HepG2 (cell line): ENCODE measurements around the gene HIVEP2. TPM values are rescaled to one million over a fixed set of nuclear protein-coding genes. Genes with fewer than 3 reads are reported as not detected.

Source experiments
- ATAC-seq: fragments of 200-7000 bp; cut with Tn5 transposase; 3 replicates; pipeline ENCODE4 v1.9.1; 2020; ENCODE audit warnings: mild to moderate bottlenecking, moderate library complexity
- BruUV-seq: library from RNA; stranded (reverse); fragments of 400-500 nt; replicated peaks from 2 replicates; lab custom pipeline; 2021; lab: Mats Ljungman, UMichigan
- CTCF ChIA-PET: fragments of 300-600 bp; formaldehyde crosslinking; extraction: SDS; loops from one replicate; lab custom pipeline; 2021; ENCODE audit warnings: low total read pairs, inconsistent platforms, low intra/inter-chr PET ratio; lab: Yijun Ruan, JAX
- POLR2A ChIA-PET: fragments of 350-600 bp; sonication (Branson Sonifier 250); formaldehyde crosslinking; loops from one replicate; lab custom pipeline; 2020; ENCODE audit warnings: antibody characterized with exemption, inconsistent platforms; lab: Yijun Ruan, JAX
- DNase-seq: peaks from one replicate; pipeline ENCODE4 v3.0.0-alpha.2; 2015; ENCODE audit warnings: low spot score
- FAIRE-seq: peaks from 3 replicates; lab custom pipeline; 2011; peaks lifted over from hg19 to GRCh38; lab: Jason Lieb, UNC
- H2AFZ ChIP-seq: one replicate; pipeline ENCODE4 v1.6.1; 2011; ENCODE audit warnings: low read length, inconsistent platforms
- H3K27ac ChIP-seq: fragments of 300-600 bp; 3 replicates; pipeline ENCODE4 v1.8.0; 2011; ENCODE audit warnings: mixed run types, mild to moderate bottlenecking, mixed read lengths, low read length, inconsistent platforms; ENCODE audit not compliant: insufficient read depth; ENCODE audit errors: extremely low read length
- H3K27me3 ChIP-seq, 2 experiments: fragments of 200-600 bp in 1 of 2; 2 replicates in 1 of 2; 3 replicates in 1 of 2; pipeline versions ENCODE4 v1.6.0 to v1.8.0; 2011; ENCODE audit warnings: low read length in 2 of 2, mild to moderate bottlenecking in 2 of 2, moderate library complexity in 2 of 2, inconsistent platforms in 1 of 2; ENCODE audit not compliant: insufficient read depth in 2 of 2, control insufficient read depth in 1 of 2
- H3K36me3 ChIP-seq, 2 experiments: fragments of 200-600 bp in 1 of 2; replicated peaks in 1 of 2; 2 replicates in 1 of 2; 3 replicates in 1 of 2; pipeline versions ENCODE4 v1.5.1 to v1.8.0; 2011; ENCODE audit warnings: low read length in 2 of 2, inconsistent platforms in 1 of 2; ENCODE audit not compliant: insufficient read depth in 2 of 2, control insufficient read depth in 1 of 2
- H3K4me1 ChIP-seq: 2 replicates; pipeline ENCODE4 v1.5.1; 2012; ENCODE audit warnings: low read length, inconsistent platforms; ENCODE audit not compliant: insufficient read depth
- H3K4me2 ChIP-seq: 2 replicates; pipeline ENCODE4 v1.6.0; 2011; ENCODE audit warnings: low read depth, low read length, inconsistent platforms
- H3K4me3 ChIP-seq, 3 experiments: fragments of 200-600 bp in 1 of 3; sonication (generic), shearing (Covaris generic) in 1 of 3; replicated peaks in 1 of 3; 2 replicates each; pipeline ENCODE4 v1.5.1; 2011 to 2016; ENCODE audit warnings: low read length in 3 of 3, inconsistent platforms in 2 of 3, low read depth in 2 of 3, mild to moderate bottlenecking in 2 of 3, control low read depth in 1 of 3, mixed read lengths in 1 of 3; ENCODE audit not compliant: insufficient read depth in 1 of 3
- H3K79me2 ChIP-seq: one replicate; pipeline ENCODE4 v1.6.1; 2011; ENCODE audit warnings: low read length, inconsistent platforms; ENCODE audit not compliant: insufficient read depth
- H3K9ac ChIP-seq: 2 replicates; pipeline ENCODE4 v1.6.0; 2011; ENCODE audit warnings: mild to moderate bottlenecking, low read depth, low read length, inconsistent platforms; ENCODE audit not compliant: insufficient read depth
- H3K9me3 ChIP-seq: 2 replicates; pipeline ENCODE4 v1.5.1; 2012; ENCODE audit warnings: mild to moderate bottlenecking, low read length
- H4K20me1 ChIP-seq: 2 replicates; pipeline ENCODE4 v1.6.0; 2011; ENCODE audit warnings: inconsistent platforms, mild to moderate bottlenecking, low read length, moderate library complexity; ENCODE audit not compliant: insufficient read depth
- ATAD3A ChIP-seq: sonication (generic); formaldehyde crosslinking; IDR thresholded peaks from 2 replicates; pipeline ENCODE4 v1.4.0; 2020; ENCODE audit warnings: missing genetic modification reagents
- FOSL1 ChIP-seq: sonication (generic); formaldehyde crosslinking; IDR thresholded peaks from 2 replicates; pipeline ENCODE4 v1.9.0; 2021; ENCODE audit warnings: missing genetic modification reagents, borderline replicate concordance
- FOXK2 ChIP-seq: fragments of 450-650 bp; IDR thresholded peaks from 2 replicates; pipeline ENCODE4 v1.6.1; 2016
- GFI1 ChIP-seq: sonication (generic); formaldehyde crosslinking; IDR thresholded peaks from 2 replicates; pipeline ENCODE4 v1.5.0; 2020; ENCODE audit warnings: missing genetic modification reagents, mild to moderate bottlenecking, borderline replicate concordance
- GLMP ChIP-seq: sonication (generic); formaldehyde crosslinking; IDR thresholded peaks from 2 replicates; pipeline ENCODE4 v1.9.0; 2021; ENCODE audit warnings: missing genetic modification reagents, mild to moderate bottlenecking, borderline replicate concordance
- HBP1 ChIP-seq: IDR thresholded peaks from 2 replicates; pipeline ENCODE4 v1.6.1; 2016; ENCODE audit warnings: low read depth, control low read depth
- HDAC1 ChIP-seq: sonication (generic); formaldehyde crosslinking; IDR thresholded peaks from 2 replicates; pipeline ENCODE4 v1.5.1; 2020; ENCODE audit warnings: mild to moderate bottlenecking, missing genetic modification reagents
- NFKB2 ChIP-seq: sonication (generic); formaldehyde crosslinking; IDR thresholded peaks from 2 replicates; pipeline ENCODE4 v1.4.0; 2020; ENCODE audit warnings: missing genetic modification reagents, borderline replicate concordance
- TBL1XR1 ChIP-seq: fragments of 150-350 bp; IDR thresholded peaks from 2 replicates; pipeline ENCODE4 v1.6.1; 2014; ENCODE audit warnings: borderline replicate concordance, low read length; ENCODE audit not compliant: partially characterized antibody
- ZBTB8A ChIP-seq: sonication (generic); formaldehyde crosslinking; IDR thresholded peaks from 2 replicates; pipeline ENCODE4 v1.4.0; 2020; ENCODE audit warnings: mild to moderate bottlenecking, low read depth, missing genetic modification reagents, borderline replicate concordance
- ZKSCAN5 ChIP-seq: sonication (generic); formaldehyde crosslinking; IDR thresholded peaks from 2 replicates; pipeline ENCODE4 v1.5.1; 2020; ENCODE audit warnings: mild to moderate bottlenecking, missing genetic modification reagents
- ZNF18 ChIP-seq: sonication (generic); formaldehyde crosslinking; IDR thresholded peaks from 2 replicates; pipeline ENCODE4 v1.8.0; 2022; ENCODE audit warnings: mild to moderate bottlenecking, missing genetic modification reagents; ENCODE audit not compliant: insufficient replicate concordance
- ZNF24 ChIP-seq: fragments of 450-650 bp; IDR thresholded peaks from 2 replicates; pipeline ENCODE4 v1.6.1; 2017; ENCODE audit warnings: antibody characterized with exemption, mild to moderate bottlenecking
- ZNF34 ChIP-seq: sonication (generic); formaldehyde crosslinking; IDR thresholded peaks from 2 replicates; pipeline ENCODE4 v1.4.0; 2020; ENCODE audit warnings: mild to moderate bottlenecking, missing genetic modification reagents, borderline replicate concordance
- ZNF558 ChIP-seq: sonication (generic); formaldehyde crosslinking; IDR thresholded peaks from 2 replicates; pipeline ENCODE4 v1.9.0; 2022; ENCODE audit warnings: mild to moderate bottlenecking, missing genetic modification reagents, borderline replicate concordance
- ZNF580 ChIP-seq: IDR thresholded peaks from 2 replicates; pipeline ENCODE4 v1.6.1; 2016; ENCODE audit warnings: low read depth, borderline replicate concordance
- ZNF713 ChIP-seq: sonication (generic); formaldehyde crosslinking; IDR thresholded peaks from 2 replicates; pipeline ENCODE4 v1.4.0; 2020; ENCODE audit warnings: mild to moderate bottlenecking, missing genetic modification reagents
- in situ Hi-C: cut with HindIII; loops from 2 replicates; pipeline ENCODE4 v1.10.0; 2017; ENCODE audit warnings: low pct_unique_long_range_greater_than_20kb; ENCODE audit not compliant: extremely low pct_ligation_motif_present
- intact Hi-C: fragments of 100-400 bp; cut with micrococcal nuclease; formaldehyde crosslinking; loops from one replicate; pipeline ENCODE4 v1.10.0; 2022; ENCODE audit not compliant: unreplicated experiment
- polyA plus RNA-seq, 8 experiments: library from polyadenylated mRNA; depleted of rRNA in 3 of 8; stranded (reverse) in 7 of 8; unstranded in 1 of 8; fragments of >200 nt; fragmentation: Illumina TruSeq in 4 of 8; extraction: Trizol in 4 of 8; gene quantifications; 2 replicates each; pipeline versions ENCODE4 v1.2.1 to v1.2.3, GENCODE V29; 2011 to 2016; ENCODE audit warnings: low read depth in 4 of 8, missing spikeins in 1 of 8, mixed read lengths in 1 of 8; ENCODE audit not compliant: insufficient read depth in 1 of 8
- total RNA-seq, 5 experiments: library from RNA; depleted of rRNA; stranded (reverse); fragments of >200 nt; fragmentation: Illumina TruSeq; extraction: Trizol; gene quantifications; 2 replicates each; pipeline ENCODE4 v1.2.3, GENCODE V29; 2016; ENCODE audit warnings: low read depth in 1 of 5

HIVEP2 gene
- total and polyA plus RNA-seq, 2 of the 13 experiments (the other 11 are each of a cell fraction or from before 2014, with no cell fraction given) = 3.4 to 12.9 TPM

- no TSS peak for BruUV-seq
- H2AFZ ChIP-seq = no peak overlapping the region
- TF ChIP-seq TBL1XR1 (no peak), GLMP (CRISPR knock-in tag) (no peak), ZNF580 (CRISPR knock-in tag) (no peak), ZBTB8A (CRISPR knock-in tag) (no peak), ZNF713 (CRISPR knock-in tag) (no peak), FOSL1 (CRISPR knock-in tag) (no peak), ZNF18 (CRISPR knock-in tag) (no peak), ZKSCAN5 (CRISPR knock-in tag) (no peak), HDAC1 (no peak), HBP1 (CRISPR knock-in tag) (no peak), GFI1 (CRISPR knock-in tag) (no peak), ZNF34 (CRISPR knock-in tag) (no peak), ZNF24 (no peak), ZNF558 (CRISPR knock-in tag) (no peak), ATAD3A (CRISPR knock-in tag) (no peak), FOXK2 (no peak), NFKB2 (CRISPR knock-in tag) (no peak)
- H3K27ac ChIP-seq = no peak overlapping the region
- H4K20me1 ChIP-seq = peaks cover 7% of the 10 kb centered on the region; the same call in 1 of the 2 replicates
- no peak for ATAC-seq
- intact Hi-C loops (no loop called here), in situ Hi-C loops (no loop called here)
- ChIA-PET POLR2A (no interaction called here), CTCF (no interaction called here)
- no peaks in the 10 kb centered on the region for H3K79me2 ChIP-seq
- H3K9ac ChIP-seq = no peak overlapping the region
- no peak for DNase-seq
- no peak for FAIRE-seq
- H3K4me3 ChIP-seq = no peak overlapping the region
- H3K9me3 ChIP-seq = no peaks in the 10 kb centered on the region
- no peaks in the 10 kb centered on the region for H3K27me3 ChIP-seq
- H3K4me1 ChIP-seq = no peaks in the 10 kb centered on the region
- no peak overlapping the region for H3K4me2 ChIP-seq
- H3K36me3 ChIP-seq = no peaks in the 10 kb centered on the region
Observed at GRCh38 chr6:142896732-142897131, 48.2 kb downstream of the HIVEP2 start.
